Cardiac septum (tissue), 1 donor: ENCODE measurements around the gene ATP6V0A1. TPM values are rescaled to one million over a fixed set of nuclear protein-coding genes. Genes with fewer than 3 reads are reported as not detected.
"Not testable (repeated sequence)": the region's sequence is repeated elsewhere in the genome, so short reads cannot be mapped to it uniquely, and the experiment has no call there.

Experiments used
- DNase-seq: peaks from one replicate; pipeline ENCODE4 v3.0.0-alpha.2; 2020; ENCODE audit warnings: low spot score
- intact Hi-C: fragments of 100-400 bp; cut with DNase I; formaldehyde crosslinking; loops from one replicate; pipeline ENCODE4 v1.14.0; 2022
- long read RNA-seq: library from polyadenylated mRNA; unstranded; transcript quantifications from one replicate; pipeline ENCODE4 v2.0.0, GENCODE V29; 2021
- total RNA-seq: library from RNA; stranded (reverse); fragmentation: NEBNext Ultra II Directional; extraction: Animal tissue kit (Norgen Biotek cat#: 25700); gene quantifications from one replicate; pipeline ENCODE4 v1.2.1, GENCODE V29; 2021
- donor health status: DM: no; HTN: no; CAD: no.

The ATP6V0A1 gene
- total RNA-seq, result 40.3 TPM
- long read RNA-seq, full-length matches to known transcripts, result 10 of 13 reads
- long read RNA-seq, partial matches to known transcripts, result 2 of 13 reads
- long read RNA-seq, other reads (novel, unspliced or antisense), result 1 of 13 reads

DNA sequence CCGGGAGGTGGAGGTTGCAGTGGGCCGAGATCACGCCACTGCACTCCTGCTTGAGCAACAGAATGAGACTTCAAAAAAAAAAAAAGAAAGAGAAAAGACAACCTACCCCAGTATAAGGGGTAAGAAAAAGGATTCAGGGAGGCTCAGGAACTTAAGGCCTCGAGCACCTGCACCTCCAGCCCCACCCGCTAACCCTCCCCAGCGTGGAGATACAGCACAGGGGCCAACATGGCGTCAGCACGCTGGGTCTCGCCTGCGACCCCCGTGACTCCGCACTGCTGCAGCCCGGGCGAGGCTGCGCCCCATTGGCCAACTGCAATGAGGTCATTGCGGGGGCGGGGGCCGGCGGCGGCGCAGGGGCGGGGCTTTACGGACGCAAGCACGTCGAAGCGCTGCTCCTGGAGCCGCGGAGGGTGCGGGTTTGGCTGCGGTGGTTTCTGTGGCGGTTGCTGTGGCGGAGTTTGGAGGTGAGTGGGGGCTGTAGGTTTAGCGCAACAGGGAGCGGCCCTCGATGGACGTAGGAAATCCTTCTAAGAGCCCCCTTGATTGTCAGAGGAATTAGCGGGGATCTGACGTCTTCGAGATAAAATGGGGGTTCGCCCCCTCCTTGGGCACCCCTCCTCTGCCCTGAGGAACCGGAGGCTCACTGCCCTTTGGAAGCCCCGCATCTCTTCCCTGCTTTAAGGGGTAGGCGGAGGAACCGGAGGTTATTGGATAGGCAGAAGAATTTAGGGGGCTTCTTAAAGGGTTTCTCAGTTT lies at the start of gene ATP6V0A1:
Gene ATP6V0A1, plus strand, starts transcription at position 382 of the 759 bp plus-strand sequence. CDS start 2,017 bp downstream, outside the sequence.
- peak; percentile 98 for DNase-seq
- intact Hi-C loops, result loop anchor here (2.0 to 5.0 kb wide), 2 partner anchors 36 to 60 kb away; partner anchors contain the start of gene CAVIN1

DNA sequence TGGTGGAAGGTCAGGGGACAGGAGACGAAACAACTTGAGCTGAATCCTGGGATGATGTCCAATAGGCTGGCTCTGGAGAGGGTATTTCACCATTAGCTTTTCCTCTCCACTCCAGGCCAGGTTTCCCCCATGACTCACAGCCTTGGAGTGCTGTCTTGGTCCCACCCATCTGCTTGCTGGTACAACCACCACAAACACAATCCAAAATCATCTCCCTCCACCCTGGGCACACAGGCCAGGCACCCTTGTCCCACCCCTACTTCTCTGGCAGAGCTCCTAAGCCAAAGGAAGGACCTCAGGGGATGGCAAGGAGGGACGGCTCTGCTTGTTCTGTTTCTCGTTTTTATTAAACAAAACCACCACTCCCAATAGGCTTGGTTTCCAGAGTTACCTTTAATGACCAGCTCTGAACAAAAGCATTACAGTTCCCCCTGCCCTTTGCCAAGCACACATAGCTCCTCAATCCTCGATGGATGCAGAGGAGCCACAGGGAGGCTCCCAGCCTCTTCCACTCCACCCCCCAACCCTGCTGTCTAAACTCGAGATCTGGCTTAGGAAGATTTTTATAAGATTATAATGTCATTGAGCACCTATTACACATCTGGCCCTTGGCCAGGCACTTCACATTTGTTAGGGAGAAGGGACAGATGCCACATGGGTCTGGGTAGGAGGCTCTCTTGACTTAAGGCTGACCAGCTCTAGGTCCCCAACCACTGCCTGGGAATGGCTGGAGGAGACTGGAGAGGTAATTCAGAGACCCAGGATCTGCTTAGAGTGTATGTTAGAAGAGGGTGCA lies 49.0 kb upstream of the ATP6V0A1 start:
- intact Hi-C loops, result loop anchor here (2.0 to 5.0 kb wide), 2 partner anchors 13 to 108 kb away; partner anchors contain the start of gene CAVIN1

DNA sequence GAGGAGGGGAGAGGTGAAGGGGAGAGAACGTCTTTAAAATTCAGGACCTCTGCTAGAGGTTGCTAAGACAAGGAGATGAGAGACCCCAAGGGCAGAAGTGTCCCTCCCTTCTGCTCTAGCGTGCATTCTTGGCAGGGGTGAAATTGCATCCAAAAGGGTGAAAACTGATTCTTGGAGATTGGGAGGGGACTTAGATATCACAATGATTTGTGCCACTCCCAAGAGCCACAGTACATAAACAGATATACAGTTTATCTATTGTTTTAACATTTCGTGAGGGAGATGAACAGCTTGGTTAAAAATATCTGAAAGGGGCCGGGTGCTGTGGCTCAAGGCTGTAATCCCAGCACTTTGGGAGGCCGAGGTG lies 48.4 kb upstream of the ATP6V0A1 start:
- intact Hi-C loops, result no loop called here
- no peak for DNase-seq

More for the DNA sequence above, 49.0 kb upstream of the ATP6V0A1 start:
- DNase-seq, result no peak

DNA sequence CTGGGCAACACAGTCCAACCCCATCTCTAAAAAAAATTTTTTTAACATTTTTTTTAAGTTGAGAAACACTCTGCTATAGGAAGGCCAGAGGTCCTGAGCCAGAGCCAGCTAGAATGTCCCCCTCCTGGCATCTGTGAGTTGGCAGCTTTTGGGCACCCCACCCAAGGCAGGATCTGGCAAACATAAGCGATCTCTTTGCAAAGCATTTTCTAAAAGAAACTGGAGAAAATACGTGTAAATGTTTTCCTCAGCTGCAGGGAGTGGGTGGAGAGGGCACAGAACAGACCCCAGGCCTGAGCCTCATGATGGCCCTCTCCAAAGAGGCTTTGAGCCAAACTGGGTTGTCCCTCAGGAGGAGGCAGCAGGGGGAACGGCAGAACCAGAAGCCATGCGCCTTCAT lies 47.3 kb upstream of the ATP6V0A1 start:
- intact Hi-C loops, result no loop called here
- no peak for DNase-seq

DNA sequence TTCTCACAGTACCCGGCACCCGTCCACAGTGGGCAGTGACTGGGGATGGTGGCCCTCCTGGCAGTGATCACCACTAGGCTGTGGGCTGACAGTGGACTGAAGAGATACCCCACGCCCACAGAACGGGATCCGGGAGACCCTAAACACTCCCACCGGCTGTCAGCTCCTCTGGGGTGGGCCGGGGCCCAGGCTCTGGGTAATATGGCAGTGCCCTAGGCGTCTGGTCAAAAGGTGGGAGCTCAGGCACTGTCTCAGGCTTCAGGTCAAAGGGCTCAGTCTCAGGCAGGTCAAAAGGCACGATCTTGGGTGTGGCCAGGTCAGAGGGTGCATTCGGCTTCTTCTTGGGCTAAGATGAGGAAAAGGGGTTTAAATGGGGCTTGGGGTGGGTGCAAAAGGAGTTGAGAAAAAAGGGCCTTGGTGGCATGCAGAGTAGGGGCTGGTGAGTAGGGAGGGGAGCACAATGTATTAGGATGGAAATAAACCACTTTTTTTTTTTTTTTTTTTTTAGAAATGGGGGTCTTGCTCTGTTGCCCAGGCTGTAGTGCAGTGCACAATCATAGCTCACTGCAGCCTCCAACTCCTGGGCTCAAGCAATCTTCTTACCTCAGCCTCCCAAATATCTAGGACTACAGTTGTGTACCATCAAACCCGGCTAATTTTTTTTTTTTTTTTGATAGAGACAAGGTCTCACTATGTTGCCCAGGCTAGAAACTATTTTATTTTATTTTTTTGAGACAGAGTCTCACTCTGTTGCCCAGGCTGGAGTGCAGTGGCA lies 46.6 kb upstream of the ATP6V0A1 start:
- no peak for DNase-seq
- intact Hi-C loops, result no loop called here

DNA sequence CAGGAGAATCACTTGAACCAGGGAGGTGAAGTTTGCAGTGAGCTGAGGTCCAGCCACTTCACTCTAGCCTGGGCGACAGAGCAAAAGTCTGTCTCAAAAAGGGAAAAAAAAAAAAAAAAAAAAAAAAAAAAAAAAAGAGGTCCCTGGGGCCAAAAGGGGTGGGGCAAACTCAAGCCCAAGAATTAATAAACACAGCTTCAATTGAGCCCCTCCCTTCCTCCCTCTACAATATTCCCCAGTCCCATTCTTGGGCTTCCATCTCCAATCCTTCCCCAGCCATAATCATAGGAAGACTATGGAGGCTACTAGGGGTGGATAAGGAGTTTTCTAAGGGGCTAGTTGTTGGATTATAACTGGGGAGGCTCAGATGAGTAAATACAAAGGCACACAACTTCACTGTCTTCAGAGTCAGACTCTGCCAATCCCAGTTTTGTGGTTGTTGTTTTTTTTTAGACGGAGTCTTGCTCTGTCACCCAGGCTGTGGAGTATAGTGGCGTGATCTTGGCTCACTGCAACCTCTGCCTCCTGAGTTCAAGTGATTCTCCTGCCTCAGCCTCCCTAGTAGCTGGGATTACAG lies 45.1 kb upstream of the ATP6V0A1 start:
- intact Hi-C loops, result no loop called here
- DNase-seq, result no peak

DNA sequence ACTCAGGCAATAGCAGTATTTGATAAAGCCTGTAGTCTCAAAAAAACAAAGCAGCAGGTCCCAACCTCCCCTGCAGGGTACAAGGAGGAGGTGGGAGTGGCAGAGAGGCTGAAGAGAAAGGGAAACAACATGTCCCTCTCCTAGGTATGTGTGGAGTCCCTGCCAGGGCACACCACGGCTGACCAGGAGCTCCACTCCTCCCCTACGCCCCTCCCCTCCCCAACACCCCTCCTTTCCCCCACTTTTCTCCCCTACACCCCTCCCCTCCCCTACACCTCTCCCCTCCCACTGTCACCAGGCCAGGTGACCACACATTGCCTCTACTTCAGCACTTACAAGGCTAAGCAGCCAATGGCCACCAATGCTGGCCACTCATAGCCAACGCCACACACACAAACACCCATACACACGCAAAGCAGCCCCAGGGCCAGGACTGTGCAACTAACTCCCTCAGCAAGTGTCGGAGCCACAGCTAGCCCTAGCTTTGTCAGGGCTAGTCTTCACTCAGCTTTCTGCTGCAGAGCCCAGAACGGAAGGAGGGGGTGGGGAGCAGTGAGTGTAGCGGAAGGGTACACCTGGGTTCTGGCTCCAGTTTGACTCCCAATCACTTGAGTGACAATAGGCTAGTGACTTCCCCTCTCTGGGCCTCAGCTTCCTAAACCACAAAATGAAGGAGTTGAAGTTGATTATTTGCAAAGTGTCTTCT lies 43.8 kb upstream of the ATP6V0A1 start:
- peak; percentile 81 for DNase-seq

DNA sequence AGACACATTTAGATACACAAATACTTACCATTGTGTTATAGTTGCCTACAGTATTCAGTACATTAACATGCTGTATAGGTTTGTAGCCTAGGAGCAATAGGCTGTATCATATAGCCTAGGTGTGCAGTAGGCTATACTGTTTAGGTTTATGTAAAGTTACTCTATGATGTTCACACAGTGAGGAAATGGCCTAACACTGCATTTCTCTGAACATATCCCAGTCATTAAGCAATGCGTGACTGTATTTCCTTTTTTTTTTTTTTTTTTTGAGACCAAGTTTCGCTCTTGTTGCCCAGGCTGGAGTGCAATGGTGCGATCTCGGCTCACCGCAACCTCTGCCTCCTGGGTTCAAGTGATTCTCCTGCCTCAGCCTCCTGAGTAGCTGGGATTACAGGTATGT lies 40.7 kb upstream of the ATP6V0A1 start:
- DNase-seq, intact Hi-C loops: not testable (repeated sequence)

More for the DNA sequence above, 43.8 kb upstream of the ATP6V0A1 start:
- intact Hi-C loops, result no loop called here

DNA sequence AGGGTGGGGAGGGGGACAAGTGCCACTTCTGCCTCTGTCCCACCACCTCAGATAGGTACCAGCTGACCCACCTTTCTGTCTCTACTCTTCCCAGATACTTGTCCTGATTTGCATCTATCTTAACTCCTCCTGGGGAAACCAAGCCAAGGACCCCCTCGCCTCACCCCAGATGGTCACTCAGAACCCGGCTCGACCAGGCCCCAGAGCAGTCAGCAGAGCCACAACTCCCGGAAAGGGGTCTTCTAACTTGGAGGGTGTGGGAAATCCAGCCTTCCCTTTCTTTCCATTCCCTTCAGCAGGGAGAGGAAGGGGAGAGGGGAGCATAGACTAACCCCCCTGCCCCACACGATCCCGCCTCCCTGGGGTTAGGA lies 37.6 kb upstream of the ATP6V0A1 start:
- intact Hi-C loops, result loop anchor here (5.0 kb wide), 2 partner anchors 36 to 96 kb away; partner anchors contain the start of gene ATP6V0A1
- DNase-seq, result no peak

DNA sequence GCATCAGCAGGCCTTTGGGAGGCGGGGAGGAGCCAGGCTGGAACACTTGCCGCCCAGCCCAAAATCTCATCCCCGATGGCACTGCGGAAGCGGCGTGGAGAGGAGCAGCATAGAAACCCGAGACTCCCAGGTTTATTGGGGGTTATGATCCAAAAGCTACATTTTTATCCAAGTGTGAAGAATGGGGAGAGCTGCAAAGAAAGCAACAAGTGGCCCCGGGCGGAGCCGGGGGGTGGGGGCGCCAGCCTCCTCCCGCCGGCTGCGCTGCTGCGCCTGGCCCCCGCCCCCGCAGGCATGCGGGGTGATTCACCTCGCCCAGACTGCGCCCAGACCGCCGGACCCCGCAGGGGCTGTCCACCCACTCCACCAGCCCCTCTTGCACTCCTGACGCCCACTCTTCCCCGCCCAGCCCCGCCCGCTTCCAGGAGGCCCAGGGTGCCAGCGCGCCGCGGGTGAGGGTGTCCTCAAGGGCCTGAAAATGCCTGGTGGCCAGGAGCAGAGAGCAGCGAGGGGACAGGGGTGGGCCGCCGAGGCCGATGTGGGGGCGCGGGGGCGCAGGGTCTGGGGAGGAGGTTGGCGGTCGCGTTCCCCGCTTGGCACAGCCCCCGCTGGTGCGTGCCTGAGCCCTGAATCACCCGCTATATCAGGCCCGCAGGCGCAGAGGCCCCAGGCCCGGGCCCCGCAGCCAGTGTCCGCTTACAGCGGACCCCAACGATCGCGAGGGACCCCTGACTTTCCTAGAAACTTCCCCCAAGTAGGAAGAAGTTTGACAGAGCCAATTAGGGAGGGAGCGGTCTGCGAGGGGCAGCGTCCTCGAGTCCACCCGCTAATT lies 37.0 kb upstream of the ATP6V0A1 start:
- intact Hi-C loops, result loop anchor here (2.0 to 5.0 kb wide), 4 partner anchors 13 to 96 kb away; partner anchors contain the start of genes ATP6V0A1 and STAT3
- DNase-seq, result peak; percentile 82

DNA sequence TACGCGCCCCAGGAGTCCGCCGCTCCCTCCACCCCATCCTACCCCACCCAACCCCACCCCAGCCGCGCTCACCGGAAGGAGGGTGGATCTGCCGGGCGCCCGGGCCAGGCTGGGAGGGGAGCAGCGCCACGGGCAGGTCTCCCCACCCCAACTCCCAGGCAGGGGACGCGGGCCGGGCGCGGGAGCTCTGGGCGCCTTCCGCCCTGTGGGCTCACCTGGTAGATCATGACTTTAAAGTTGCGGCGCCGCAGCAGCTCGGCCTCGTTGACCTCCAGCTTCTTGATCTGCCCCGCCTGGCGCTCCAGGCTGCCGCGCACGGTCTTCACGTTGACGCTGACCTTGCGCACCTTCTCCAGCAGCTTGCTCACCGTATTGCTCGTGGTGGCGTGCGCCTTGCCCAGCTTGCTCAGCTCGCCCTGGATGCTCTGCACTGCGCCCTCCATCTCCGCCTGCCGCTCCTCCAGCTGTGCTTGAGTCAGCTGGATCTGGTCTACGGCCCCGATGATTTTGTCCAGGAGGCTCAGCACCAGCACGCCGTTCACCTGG lies 36.2 kb upstream of the ATP6V0A1 start:
- no peak for DNase-seq
- intact Hi-C loops, result loop anchor here (2.0 to 5.0 kb wide), 4 partner anchors 14 to 95 kb away; partner anchors contain the start of genes ATP6V0A1 and STAT3

DNA sequence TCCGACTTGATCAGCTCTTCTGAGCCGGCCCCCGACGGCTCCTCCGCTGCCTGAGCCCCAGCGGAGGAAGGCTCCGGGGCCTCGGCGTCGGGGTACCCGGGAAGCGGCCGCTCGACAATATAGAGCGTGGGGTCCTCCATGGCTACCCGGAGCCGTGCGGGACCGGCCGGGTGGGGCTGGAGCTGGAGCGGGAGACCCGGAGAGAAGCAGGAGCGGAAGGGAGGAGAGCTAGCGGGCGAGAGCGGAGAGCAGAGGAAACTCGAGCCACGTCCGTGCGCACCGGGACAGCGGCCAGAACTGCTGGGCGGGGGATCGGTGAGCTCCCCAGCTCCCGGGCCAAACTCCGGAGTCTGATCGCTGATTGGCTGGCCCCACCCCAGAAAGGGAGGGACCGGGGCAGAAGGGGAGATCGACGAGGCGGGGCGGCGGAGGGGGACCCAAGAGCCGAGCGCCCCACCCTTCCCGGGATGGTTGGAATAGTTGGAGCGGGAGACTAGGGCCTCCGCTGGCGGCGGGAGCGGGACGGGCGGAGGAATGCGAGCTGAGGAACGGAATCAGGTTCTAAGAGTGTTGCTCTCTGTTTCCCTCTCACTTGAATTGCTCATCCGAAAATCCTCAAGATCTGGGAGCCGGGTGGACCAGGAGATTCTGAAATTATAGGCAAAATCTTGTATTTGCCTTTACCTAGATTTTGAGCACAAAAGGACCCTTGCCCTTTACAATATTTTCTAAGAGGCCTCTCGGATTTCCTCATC lies 35.5 kb upstream of the ATP6V0A1 start, which contains the start of gene CAVIN1:
Gene CAVIN1, minus strand, starts transcription at position 299 of the 755 bp plus-strand sequence. Its CDS starts 159 bp downstream, at position 140.
- peak; percentile 99 for DNase-seq
- intact Hi-C loops, result loop anchor here (2.0 to 5.0 kb wide), 4 partner anchors 14 to 94 kb away; partner anchors contain the start of genes ATP6V0A1 and STAT3

DNA sequence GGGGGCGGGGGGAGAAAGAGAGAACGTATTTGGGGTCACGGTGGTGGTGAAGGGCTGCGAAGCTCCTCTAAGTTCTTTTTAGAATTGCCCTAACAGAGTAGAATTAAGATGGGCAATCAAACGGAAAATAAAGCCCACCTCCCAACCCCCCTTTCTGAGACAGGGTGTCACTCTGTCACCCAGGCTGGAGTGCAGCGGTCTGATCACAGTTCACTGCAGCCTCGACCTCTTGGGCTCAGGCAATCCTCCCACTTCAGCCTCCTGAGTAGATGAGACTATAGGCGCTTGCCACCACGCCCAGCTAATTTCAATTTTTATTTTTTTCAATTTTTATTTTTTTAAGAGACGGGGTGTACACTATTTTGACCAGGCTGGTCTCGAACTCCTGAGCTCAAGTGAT lies 34.9 kb upstream of the ATP6V0A1 start:
- intact Hi-C loops, result loop anchor here (2.0 to 5.0 kb wide), 4 partner anchors 15 to 94 kb away; partner anchors contain the start of genes ATP6V0A1 and STAT3

DNA sequence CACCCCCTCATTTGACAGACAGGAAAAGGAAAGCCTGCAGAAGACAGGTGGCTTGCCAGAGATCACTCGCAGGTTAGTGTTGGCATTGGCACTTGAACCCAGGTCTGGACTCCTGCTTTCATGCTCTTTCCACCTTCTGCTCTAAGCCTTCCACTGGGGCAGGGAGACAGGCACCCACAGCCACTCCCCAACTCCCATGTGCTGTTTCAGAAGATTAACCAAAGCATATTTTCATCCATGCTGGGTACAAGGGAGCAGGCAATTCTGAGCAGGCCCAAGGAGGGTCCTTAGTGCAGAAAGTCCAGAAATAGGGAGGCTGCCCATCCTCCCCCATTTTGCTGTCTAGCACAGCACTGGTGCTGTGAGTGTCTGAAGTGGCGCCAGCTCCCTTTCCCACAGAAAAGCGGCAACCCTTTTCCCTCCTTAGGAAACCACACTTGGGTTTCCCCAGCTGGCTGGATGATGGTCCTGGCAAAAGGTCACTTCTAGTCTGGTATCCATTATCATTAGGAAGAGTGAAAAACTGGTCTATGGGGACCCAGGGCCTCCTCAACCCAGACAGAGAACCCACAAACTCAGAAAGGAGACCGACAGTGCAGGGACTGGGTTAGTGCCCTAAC lies 33.6 kb upstream of the ATP6V0A1 start:
- no peak for DNase-seq
- intact Hi-C loops, result loop anchor here (5.0 kb wide), 2 partner anchors 32 to 92 kb away; partner anchors contain the start of gene ATP6V0A1

More for the DNA sequence above, 34.9 kb upstream of the ATP6V0A1 start:
- DNase-seq, result no peak

DNA sequence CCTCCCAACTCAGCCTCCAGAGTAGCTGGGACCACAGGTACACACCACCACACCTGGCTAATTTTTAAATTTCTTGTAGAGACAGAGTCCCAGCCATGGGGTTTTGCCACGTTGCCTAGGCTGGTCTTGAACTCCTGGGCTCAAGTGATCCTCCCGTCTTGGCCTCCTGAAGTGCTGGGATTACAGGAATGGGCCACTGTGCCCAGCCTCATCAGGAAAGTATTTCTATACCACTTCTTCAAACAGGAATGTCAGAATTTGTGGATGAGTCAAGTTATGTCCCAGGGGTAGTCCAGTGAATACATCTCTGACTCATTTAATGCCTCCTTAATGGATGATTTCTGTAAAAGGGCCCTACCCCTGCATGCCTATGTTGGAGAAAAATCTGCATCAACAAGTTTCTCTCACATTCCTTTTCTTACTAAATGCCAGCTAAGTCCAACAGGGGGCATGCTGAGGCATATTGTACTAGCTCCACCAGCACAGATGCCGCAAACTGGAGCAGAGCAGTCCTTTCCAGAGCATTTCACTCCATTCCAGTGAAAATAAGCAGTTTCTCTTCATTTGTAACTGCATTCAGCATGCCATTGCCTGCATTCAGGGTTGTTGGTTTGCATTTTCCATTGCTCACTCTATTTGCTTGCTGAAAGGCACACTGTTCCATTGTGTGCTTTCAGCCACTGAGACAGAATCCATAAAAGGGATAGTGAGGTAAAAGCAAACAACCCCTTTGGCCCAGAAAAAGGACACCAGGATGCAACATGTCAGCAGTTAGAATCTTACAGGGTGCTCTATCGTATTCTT lies 30.3 kb upstream of the ATP6V0A1 start:
- DNase-seq, result no peak
- intact Hi-C loops, result no loop called here
